ENCODE results near the gene EDA2R.

DNA sequence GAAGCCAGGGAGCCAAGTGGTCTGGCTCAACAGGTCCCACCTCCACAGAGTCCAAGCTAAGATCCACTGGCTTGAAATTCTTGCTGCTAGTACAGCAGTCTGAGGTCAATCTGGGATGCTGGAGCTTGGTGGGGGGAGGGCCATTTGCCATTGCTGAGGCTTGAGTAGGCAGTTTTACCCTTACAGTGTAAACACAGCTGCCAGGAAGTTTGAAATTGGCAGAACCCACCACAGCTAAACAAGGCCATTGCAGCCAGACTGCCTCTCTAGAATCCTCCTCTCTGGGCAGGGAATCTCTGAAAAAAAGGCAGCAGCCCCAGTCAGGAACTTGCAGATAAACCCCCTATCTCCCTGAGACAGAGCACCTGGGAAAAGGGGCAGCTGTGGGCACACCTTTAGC is 84.9 kb downstream of the EDA2R start:
- TF ChIP-seq GATA2 (IDR thresholded peaks at IDR 0.05; ENCODE audit: low read depth, low read length) (no peak), GATA3 (IDR thresholded peaks at IDR 0.05; ENCODE audit: low read depth, low read length) (no peak)

All from SH-SY5Y (cell line).